AG04450 (cell line): ENCODE results near the gene CIITA. TPM values are rescaled to one million over a fixed set of nuclear protein-coding genes. Genes with fewer than 3 reads are reported as not detected.

ENCODE experiments used
- CTCF ChIA-PET: fragments of 300-600, 350-600 bp; formaldehyde crosslinking; extraction: SDS; loops from one replicate; lab custom pipeline; 2022; ENCODE audit warnings: antibody characterized with exemption, inconsistent platforms; lab: Charles Lee
- POLR2A ChIA-PET: fragments of 350-600 bp; formaldehyde crosslinking; extraction: SDS; loops from one replicate; lab custom pipeline; 2021; ENCODE audit warnings: antibody characterized with exemption, inconsistent platforms; lab: Yijun Ruan, JAX
- DNase-seq: peaks from one replicate; pipeline ENCODE4 v3.0.0-alpha.2; 2011; ENCODE audit warnings: low read depth, low spot score
- H3K27ac ChIP-seq: one replicate; pipeline ENCODE4 v1.5.1; 2012; ENCODE audit warnings: low read depth, low read length, control low read depth
- H3K27me3 ChIP-seq: one replicate; pipeline ENCODE4 v1.6.0; 2012; ENCODE audit warnings: low read length; ENCODE audit not compliant: control insufficient read depth, insufficient read depth
- H3K4me3 ChIP-seq: 2 replicates; pipeline ENCODE4 v1.5.1; 2011; ENCODE audit warnings: mild to moderate bottlenecking, low read depth, low read length, control low read depth
- H3K9me3 ChIP-seq: 2 replicates; pipeline ENCODE4 v1.5.1; 2012; ENCODE audit warnings: low read length; ENCODE audit not compliant: control insufficient read depth, insufficient read depth
- CTCF ChIP-seq: IDR thresholded peaks from 2 replicates; pipeline ENCODE4 v1.5.1; 2011; ENCODE audit warnings: low read depth, low read length, control low read depth, inconsistent platforms
- polyA plus RNA-seq: library from polyadenylated mRNA; depleted of rRNA; stranded (reverse); fragments of >200 nt; gene quantifications from 2 replicates; pipeline ENCODE4 v1.2.3, GENCODE V29; 2011

CIITA gene
- polyA plus RNA-seq, 1 experiment = 0.04 TPM

DNA sequence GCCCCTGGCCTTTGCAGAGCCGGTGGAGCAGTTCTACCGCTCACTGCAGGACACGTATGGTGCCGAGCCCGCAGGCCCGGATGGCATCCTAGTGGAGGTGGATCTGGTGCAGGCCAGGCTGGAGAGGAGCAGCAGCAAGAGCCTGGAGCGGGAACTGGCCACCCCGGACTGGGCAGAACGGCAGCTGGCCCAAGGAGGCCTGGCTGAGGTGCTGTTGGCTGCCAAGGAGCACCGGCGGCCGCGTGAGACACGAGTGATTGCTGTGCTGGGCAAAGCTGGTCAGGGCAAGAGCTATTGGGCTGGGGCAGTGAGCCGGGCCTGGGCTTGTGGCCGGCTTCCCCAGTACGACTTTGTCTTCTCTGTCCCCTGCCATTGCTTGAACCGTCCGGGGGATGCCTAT is 29.5 kb downstream of the CIITA start:
- H3K4me3 ChIP-seq = no peak overlapping the region
- no peak for DNase-seq
- no peaks in the 10 kb centered on the region; the same call in 1 of the 2 replicates for H3K9me3 ChIP-seq
- POLR2A ChIA-PET = no interaction called here
- TF ChIP-seq CTCF = no peak
- CTCF ChIA-PET = interaction anchor here (1.1 to 1.2 kb wide), 2 partner anchors 12 to 13 kb away, joined by 4 to 7 read pairs; no protein-coding TSS in a partner anchor
- peaks cover 14% of the 10 kb centered on the region for H3K27me3 ChIP-seq
- H3K27ac ChIP-seq = no peak overlapping the region

DNA sequence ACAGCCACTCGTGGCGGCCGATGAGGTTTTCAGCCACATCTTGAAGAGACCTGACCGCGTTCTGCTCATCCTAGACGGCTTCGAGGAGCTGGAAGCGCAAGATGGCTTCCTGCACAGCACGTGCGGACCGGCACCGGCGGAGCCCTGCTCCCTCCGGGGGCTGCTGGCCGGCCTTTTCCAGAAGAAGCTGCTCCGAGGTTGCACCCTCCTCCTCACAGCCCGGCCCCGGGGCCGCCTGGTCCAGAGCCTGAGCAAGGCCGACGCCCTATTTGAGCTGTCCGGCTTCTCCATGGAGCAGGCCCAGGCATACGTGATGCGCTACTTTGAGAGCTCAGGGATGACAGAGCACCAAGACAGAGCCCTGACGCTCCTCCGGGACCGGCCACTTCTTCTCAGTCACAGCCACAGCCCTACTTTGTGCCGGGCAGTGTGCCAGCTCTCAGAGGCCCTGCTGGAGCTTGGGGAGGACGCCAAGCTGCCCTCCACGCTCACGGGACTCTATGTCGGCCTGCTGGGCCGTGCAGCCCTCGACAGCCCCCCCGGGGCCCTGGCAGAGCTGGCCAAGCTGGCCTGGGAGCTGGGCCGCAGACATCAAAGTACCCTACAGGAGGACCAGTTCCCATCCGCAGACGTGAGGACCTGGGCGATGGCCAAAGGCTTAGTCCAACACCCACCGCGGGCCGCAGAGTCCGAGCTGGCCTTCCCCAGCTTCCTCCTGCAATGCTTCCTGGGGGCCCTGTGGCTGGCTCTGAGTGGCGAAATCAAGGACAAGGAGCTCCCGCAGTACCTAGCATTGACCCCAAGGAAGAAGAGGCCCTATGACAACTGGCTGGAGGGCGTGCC is 30.1 kb downstream of the CIITA start:
- Histone ChIP-seq H3K4me3 (no peak overlapping the region), H3K9me3 (no peaks in the 10 kb centered on the region; the same call in 1 of the 2 replicates), H3K27ac (no peak overlapping the region), H3K27me3 (peaks cover 14% of the 10 kb centered on the region)
- TF ChIP-seq CTCF = no peak
- CTCF ChIA-PET = interaction anchor here (1.1 kb wide), 1 partner anchor 12 kb away, joined by 7 read pairs; no protein-coding TSS in a partner anchor
- POLR2A ChIA-PET = no interaction called here
- no peak for DNase-seq

- Histone ChIP-seq H3K9me3 (no peaks in the 10 kb centered on the region; the same call in 1 of the 2 replicates), H3K27me3 (peaks cover 14% of the 10 kb centered on the region), H3K27ac (no peak overlapping the region), H3K4me3 (no peak overlapping the region)
- CTCF ChIA-PET = interaction anchor here (1.1 kb wide), 1 partner anchor 11 kb away, joined by 7 read pairs; no protein-coding TSS in a partner anchor
- no peak for TF ChIP-seq CTCF
- POLR2A ChIA-PET = no interaction called here
- DNase-seq = no peak
Measured at GRCh38 chr16:10907757-10908045, 30.7 kb downstream of the CIITA start.

- no peak for DNase-seq
- TF ChIP-seq CTCF = no peak
- CTCF ChIA-PET = interaction anchor here (2.4 kb wide), 1 partner anchor 7 kb away, joined by 11 read pairs; no protein-coding TSS in a partner anchor
- H3K27ac ChIP-seq = no peak overlapping the region
- POLR2A ChIA-PET = interaction anchor here (0.6 kb wide), 1 partner anchor 88 kb away, joined by 4 read pairs; no protein-coding TSS in a partner anchor
- peaks cover 14% of the 10 kb centered on the region for H3K27me3 ChIP-seq
- H3K9me3 ChIP-seq = no peaks in the 10 kb centered on the region; the same call in 1 of the 2 replicates
- H3K4me3 ChIP-seq = no peak overlapping the region
Measured at GRCh38 chr16:10911267-10911666, 34.3 kb downstream of the CIITA start.

DNA sequence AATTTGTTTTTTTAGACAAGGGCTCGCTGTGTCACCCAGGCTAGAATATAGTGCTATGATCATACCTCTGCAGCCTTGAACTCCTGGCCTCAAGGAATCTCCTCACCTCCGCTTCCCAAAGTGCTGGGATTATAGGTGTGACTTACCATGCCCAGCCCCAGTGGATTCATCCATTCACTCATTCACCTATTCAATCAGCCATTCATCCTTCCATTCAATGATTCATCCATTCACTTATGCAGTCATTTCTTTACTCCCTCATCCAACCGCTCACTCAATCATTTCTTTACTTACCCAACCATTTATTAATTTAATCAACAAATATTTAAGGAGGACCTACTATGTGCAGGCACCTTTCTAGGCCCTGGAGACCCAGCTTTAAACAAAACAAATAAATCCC is 39.5 kb downstream of the CIITA start:
- ChIA-PET POLR2A (no interaction called here), CTCF (interaction anchor here (0.5 to 3.2 kb wide), 4 partner anchors 172 to 402 kb away, joined by 3 to 46 read pairs (median 6); no protein-coding TSS in a partner anchor)
- TF ChIP-seq CTCF = no peak
- H3K27me3 ChIP-seq = no peaks in the 10 kb centered on the region
- H3K9me3 ChIP-seq = no peaks in the 10 kb centered on the region
- no peak overlapping the region for H3K4me3 ChIP-seq
- no peak overlapping the region for H3K27ac ChIP-seq
- DNase-seq = no peak
